ENCODE measurements around the gene IGLON5. TPM values are rescaled to one million over a fixed set of nuclear protein-coding genes. Genes with fewer than 3 reads are reported as not detected.

IGLON5 gene
- polyA plus RNA-seq, 3 donors from 2014 or later = not detected

- peaks cover 0 to 6% (median 0%) of the 10 kb centered on the region in 3 donors for H3K36me3 Mint-ChIP-seq
- DNase-seq = no peak
- peak overlapping the region in 1 of 6 donors; percentile 46 for H3K27ac Mint-ChIP-seq
- H3K4me1 Mint-ChIP-seq = peaks cover 15 to 16% of the 10 kb centered on the region in 2 donors
- peaks cover 0 to 8% (median 5%) of the 10 kb centered on the region in 3 donors for H3K27me3 Mint-ChIP-seq (ENCODE audit: low read depth in 3 of 3)
- peak overlapping the region; percentile 86 to 94 (median 88) for H3K4me3 Mint-ChIP-seq
- H3K9me3 Mint-ChIP-seq = no peaks in the 10 kb centered on the region
Measured at GRCh38 chr19:51337861-51338562, 26.6 kb downstream of the IGLON5 start.

- no peaks in the 10 kb centered on the region for H3K9me3 Mint-ChIP-seq
- peaks cover 15 to 16% of the 10 kb centered on the region in 2 donors for H3K4me1 Mint-ChIP-seq
- peaks cover 0 to 8% (median 5%) of the 10 kb centered on the region in 3 donors for H3K27me3 Mint-ChIP-seq (ENCODE audit: low read depth in 3 of 3)
- H3K4me3 Mint-ChIP-seq = peak overlapping the region; percentile 86 to 94 (median 88)
- peaks cover 0 to 6% (median 0%) of the 10 kb centered on the region in 3 donors for H3K36me3 Mint-ChIP-seq
- peak; percentile 79 to 85 (median 84) for DNase-seq
- peak overlapping the region in 5 of 6 donors; percentile 45 to 81 (median 69) for H3K27ac Mint-ChIP-seq
Measured at GRCh38 chr19:51338563-51339312, 27.3 kb downstream of the IGLON5 start.

GRCh38 chr19:51339313-51339686 is 27.9 kb downstream of the IGLON5 start:
- Mint-ChIP-seq H3K4me3 (peak overlapping the region; percentile 86 to 94 (median 88)), H3K9me3 (no peaks in the 10 kb centered on the region), H3K36me3 (peaks cover 0 to 6% (median 0%) of the 10 kb centered on the region in 3 donors), H3K27ac (peak overlapping the region in 4 of 6 donors; percentile 79 to 87 (median 82)), H3K4me1 (peaks cover 15 to 16% of the 10 kb centered on the region in 2 donors), H3K27me3 (ENCODE audit: low read depth in 3 of 3) (peaks cover 0 to 8% (median 5%) of the 10 kb centered on the region in 3 donors)
- DNase-seq = no peak

- Mint-ChIP-seq H3K4me1 (peaks cover 15 to 16% of the 10 kb centered on the region in 2 donors), H3K36me3 (peaks cover 0 to 8% (median 3%) of the 10 kb centered on the region in 3 donors), H3K9me3 (no peaks in the 10 kb centered on the region), H3K4me3 (peak overlapping the region; percentile 86 to 94 (median 88)), H3K27ac (peak overlapping the region in 4 of 6 donors; percentile 79 to 87 (median 82)), H3K27me3 (ENCODE audit: low read depth in 3 of 3) (peaks cover 0 to 8% (median 5%) of the 10 kb centered on the region in 3 donors)
- peak; percentile 72 to 75 (median 73) for DNase-seq
Measured at GRCh38 chr19:51339687-51340656, 28.5 kb downstream of the IGLON5 start.

GRCh38 chr19:51341066-51341465 is 29.6 kb downstream of the IGLON5 start:
- Mint-ChIP-seq H3K27ac (peak overlapping the region in 2 of 6 donors; percentile 39 to 61), H3K4me1 (peaks cover 15 to 16% of the 10 kb centered on the region in 2 donors), H3K4me3 (peak overlapping the region; percentile 59 to 80 (median 67)), H3K27me3 (ENCODE audit: low read depth in 3 of 3) (peaks cover 0 to 8% (median 5%) of the 10 kb centered on the region in 3 donors), H3K36me3 (peaks cover 0 to 5% (median 4%) of the 10 kb centered on the region in 3 donors), H3K9me3 (no peaks in the 10 kb centered on the region)
- no peak for DNase-seq

DNA sequence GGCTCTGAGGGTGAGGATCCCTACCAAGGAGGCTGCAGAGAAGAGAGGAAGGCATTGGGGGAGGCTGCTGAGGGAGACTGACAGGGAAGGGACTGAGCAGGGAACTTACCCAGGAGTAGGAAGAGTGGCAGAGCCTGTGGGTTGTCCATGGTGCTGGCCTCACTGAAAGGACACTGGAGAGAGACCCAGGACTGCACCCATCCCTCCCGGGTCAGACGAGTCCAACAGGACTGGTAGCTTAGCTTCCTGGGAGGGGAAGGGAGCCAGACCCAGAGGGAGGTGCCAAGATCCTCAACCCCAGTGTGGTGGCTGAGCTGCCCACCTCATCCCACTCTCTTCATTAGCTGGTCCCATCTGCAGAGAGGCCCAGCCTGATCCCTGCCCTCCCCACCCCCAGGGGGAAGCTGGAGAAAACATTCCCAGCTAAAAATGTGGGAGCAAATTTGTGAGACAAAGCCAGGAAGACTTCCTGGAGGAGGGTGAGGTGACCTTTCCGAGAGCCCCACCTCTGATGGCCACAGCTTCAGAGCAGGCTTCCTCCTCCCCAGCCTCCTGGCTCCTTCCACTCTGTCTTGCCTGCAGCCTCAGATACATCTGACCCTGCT is 30.6 kb downstream of the IGLON5 start, which contains the start of gene VSIG10L:
TSS of gene VSIG10L (minus strand) at position 164 of the 605 bp plus-strand sequence. CDS start at position 149, 15 bp downstream.
- no peak for DNase-seq
- Mint-ChIP-seq H3K27me3 (ENCODE audit: low read depth in 3 of 3) (peaks cover 0 to 8% (median 5%) of the 10 kb centered on the region in 3 donors), H3K36me3 (peaks cover 0 to 5% (median 4%) of the 10 kb centered on the region in 3 donors), H3K4me1 (peaks cover 15 to 16% of the 10 kb centered on the region in 2 donors), H3K27ac (peak within 1 kb of the TSS in 5 of 6 donors; percentile 30 to 61 (median 39)), H3K4me3 (peak within 1 kb of the TSS; percentile 63 to 80 (median 67)), H3K9me3 (no peaks in the 10 kb centered on the region)

GRCh38 chr19:51342631-51343569 is 31.5 kb downstream of the IGLON5 start:
- peaks cover 15 to 16% of the 10 kb centered on the region in 2 donors for H3K4me1 Mint-ChIP-seq
- peaks cover 4 to 12% (median 9%) of the 10 kb centered on the region in 3 donors for H3K36me3 Mint-ChIP-seq
- H3K27me3 Mint-ChIP-seq (ENCODE audit: low read depth in 3 of 3) = peaks cover 0 to 8% (median 5%) of the 10 kb centered on the region in 3 donors
- no peaks in the 10 kb centered on the region for H3K9me3 Mint-ChIP-seq
- peak overlapping the region in 2 of 6 donors; percentile 26 to 55 for H3K27ac Mint-ChIP-seq
- no peak for DNase-seq
- H3K4me3 Mint-ChIP-seq = peak overlapping the region in 3 of 5 donors; percentile 7 to 22 (median 7)

GRCh38 chr19:51345076-51345620 is 33.7 kb downstream of the IGLON5 start:
- H3K4me1 Mint-ChIP-seq = peaks cover 0 to 2% of the 10 kb centered on the region in 2 donors
- peaks cover 4 to 13% (median 12%) of the 10 kb centered on the region in 3 donors for H3K36me3 Mint-ChIP-seq
- no peak for DNase-seq
- peaks cover 0 to 3% (median 2%) of the 10 kb centered on the region in 3 donors for H3K27me3 Mint-ChIP-seq (ENCODE audit: low read depth in 3 of 3)
- H3K9me3 Mint-ChIP-seq = no peaks in the 10 kb centered on the region
- no peak overlapping the region for H3K4me3 Mint-ChIP-seq
- H3K27ac Mint-ChIP-seq = no peak overlapping the region

GRCh38 chr19:51346742-51347141 is 35.3 kb downstream of the IGLON5 start:
- Mint-ChIP-seq H3K4me1 (no peaks in the 10 kb centered on the region), H3K27ac (no peak overlapping the region), H3K9me3 (no peaks in the 10 kb centered on the region), H3K4me3 (no peak overlapping the region), H3K36me3 (peaks cover 6 to 23% (median 19%) of the 10 kb centered on the region in 3 donors), H3K27me3 (ENCODE audit: low read depth in 3 of 3) (peaks cover 0 to 2% (median 0%) of the 10 kb centered on the region in 3 donors)
- DNase-seq = no peak

DNA sequence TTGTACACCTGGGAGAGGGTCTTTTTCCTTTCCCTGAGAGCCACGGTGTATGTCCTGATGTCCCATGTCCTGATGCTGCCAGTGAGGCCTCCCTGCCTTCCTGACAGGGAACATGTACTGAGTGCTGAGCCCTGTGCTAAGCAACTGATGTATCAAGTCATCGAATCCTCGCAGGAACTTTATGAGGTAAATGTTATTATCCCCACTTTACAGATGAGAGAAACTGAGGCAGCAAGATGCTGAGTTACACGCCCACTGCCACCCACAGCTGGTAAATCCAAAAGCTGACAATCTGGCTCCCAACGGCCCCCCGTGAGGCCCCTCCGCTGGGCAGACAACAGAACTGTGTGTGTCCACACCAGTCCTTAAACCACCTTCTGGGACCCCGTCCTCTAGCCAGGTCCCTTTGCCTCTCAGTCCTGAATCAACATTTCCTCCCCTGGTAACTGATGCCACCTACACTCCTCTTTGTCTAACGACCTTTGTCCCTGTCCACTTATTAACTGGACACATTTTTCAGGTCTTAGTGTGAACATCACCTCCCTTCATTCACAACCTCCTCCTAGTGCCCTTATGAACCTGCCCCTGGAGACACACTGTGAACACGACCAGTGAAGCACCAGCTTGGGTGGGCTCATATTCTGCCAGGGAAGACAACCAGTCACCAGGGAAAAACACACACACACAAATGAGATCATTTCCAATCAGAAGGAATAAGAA is 35.9 kb downstream of the IGLON5 start:
- Mint-ChIP-seq H3K4me3 (no peak overlapping the region), H3K9me3 (no peaks in the 10 kb centered on the region), H3K4me1 (no peaks in the 10 kb centered on the region), H3K27me3 (ENCODE audit: low read depth in 3 of 3) (peaks cover 0 to 4% (median 0%) of the 10 kb centered on the region in 3 donors), H3K27ac (no peak overlapping the region), H3K36me3 (peaks cover 11 to 29% (median 25%) of the 10 kb centered on the region in 3 donors)
- no peak for DNase-seq

Measured in immature natural killer cell (primary cell).